Karpas-422 (cell line): ENCODE data around the gene IL10RB. TPM values are rescaled to one million over a fixed set of nuclear protein-coding genes. Genes with fewer than 3 reads are reported as not detected.

ENCODE experiments used
- DNase-seq: peaks from one replicate; pipeline ENCODE4 v3.0.0-alpha.2; 2015
- H2AFZ ChIP-seq: fragments of 200-600 bp; sonication (generic); 2 replicates; pipeline ENCODE4 v1.6.1; 2014; ENCODE audit warnings: antibody characterized with exemption, low read length, mixed read lengths
- H3K27ac ChIP-seq: fragments of 200-600 bp; sonication (generic); 2 replicates; pipeline ENCODE4 v1.5.1; 2014; ENCODE audit warnings: mild to moderate bottlenecking, low read length, moderate library complexity
- H3K27me3 ChIP-seq: fragments of 200-600 bp; sonication (generic); 2 replicates; pipeline ENCODE4 v1.6.1; 2014; ENCODE audit warnings: low read length, mixed read lengths
- H3K36me3 ChIP-seq: fragments of 200-600 bp; sonication (generic); 2 replicates; pipeline ENCODE4 v1.6.1; 2014; ENCODE audit warnings: low read length, mixed read lengths; ENCODE audit not compliant: insufficient read depth
- H3K4me1 ChIP-seq: fragments of 200-600 bp; sonication (generic); 2 replicates; pipeline ENCODE4 v1.6.1; 2014; ENCODE audit warnings: mild to moderate bottlenecking, low read length, mixed read lengths
- H3K4me2 ChIP-seq: fragments of 200-600 bp; sonication (generic); 2 replicates; pipeline ENCODE4 v1.6.1; 2014; ENCODE audit warnings: low read length, low read depth, mild to moderate bottlenecking; ENCODE audit not compliant: poor library complexity, severe bottlenecking
- H3K4me3 ChIP-seq: fragments of 200-600 bp; sonication (generic); 2 replicates; pipeline ENCODE4 v1.5.1; 2014; ENCODE audit warnings: mild to moderate bottlenecking, antibody characterized with exemption, low read length, mixed read lengths
- H3K79me2 ChIP-seq: fragments of 200-600 bp; sonication (generic); 2 replicates; pipeline ENCODE4 v1.6.1; 2014; ENCODE audit warnings: mild to moderate bottlenecking, low read length, mixed read lengths
- H3K9ac ChIP-seq: fragments of 200-600 bp; sonication (generic); 2 replicates; pipeline ENCODE4 v1.6.0; 2014; ENCODE audit warnings: low read length
- H3K9me2 ChIP-seq: fragments of 200-600 bp; sonication (generic), shearing (Covaris generic); replicated peaks from 2 replicates; pipeline ENCODE4 v1.6.0; 2014; ENCODE audit warnings: mild to moderate bottlenecking, low read length, moderate library complexity; ENCODE audit not compliant: insufficient read depth
- H3K9me3 ChIP-seq: fragments of 300-700, 200-600 bp; sonication (generic); 2 replicates; pipeline ENCODE4 v1.6.1; 2014; ENCODE audit warnings: low read length, mixed read lengths
- H4K20me1 ChIP-seq: fragments of 200-600 bp; sonication (generic); 2 replicates; pipeline ENCODE4 v1.6.1; 2014; ENCODE audit warnings: mild to moderate bottlenecking, antibody characterized with exemption, low read length, low read depth; ENCODE audit not compliant: insufficient read depth
- total RNA-seq: library from RNA; depleted of rRNA; stranded (reverse); fragments of >200 nt; shearing (Covaris generic); gene quantifications from 2 replicates; pipeline ENCODE4 v1.2.3, GENCODE V29; 2014; ENCODE audit warnings: low replicate concordance; rRNA removed

The IL10RB gene
- total RNA-seq, 1 experiment from 2014 or later = 67.0 TPM

GRCh38 chr21:33339918-33340317 is 73.8 kb downstream of the IL10RB start:
- peaks cover 26% of the 10 kb centered on the region for H3K79me2 ChIP-seq
- no peak overlapping the region for H3K9ac ChIP-seq
- no peak overlapping the region for H2AFZ ChIP-seq
- no peak overlapping the region for H3K4me3 ChIP-seq
- DNase-seq = no peak
- H3K9me2 ChIP-seq = no peaks in the 10 kb centered on the region
- peaks cover 17% of the 10 kb centered on the region for H3K36me3 ChIP-seq
- no peaks in the 10 kb centered on the region for H3K27me3 ChIP-seq
- H3K4me2 ChIP-seq = no peak overlapping the region
- no peaks in the 10 kb centered on the region for H3K9me3 ChIP-seq
- no peak overlapping the region for H3K27ac ChIP-seq
- no peaks in the 10 kb centered on the region for H4K20me1 ChIP-seq
- H3K4me1 ChIP-seq = peaks cover 10% of the 10 kb centered on the region

GRCh38 chr21:33345751-33346238 is 79.6 kb downstream of the IL10RB start:
- peaks cover 29% of the 10 kb centered on the region for H3K36me3 ChIP-seq
- peaks cover 10% of the 10 kb centered on the region; the same call in 1 of the 2 replicates for H3K79me2 ChIP-seq
- DNase-seq = no peak
- H3K9me3 ChIP-seq = no peaks in the 10 kb centered on the region
- H3K27ac ChIP-seq = no peak overlapping the region
- H3K4me3 ChIP-seq = no peak overlapping the region
- H3K4me1 ChIP-seq = no peaks in the 10 kb centered on the region
- H3K9ac ChIP-seq = no peak overlapping the region
- H2AFZ ChIP-seq = no peak overlapping the region
- no peaks in the 10 kb centered on the region for H3K9me2 ChIP-seq
- no peaks in the 10 kb centered on the region for H4K20me1 ChIP-seq
- no peak overlapping the region for H3K4me2 ChIP-seq
- H3K27me3 ChIP-seq = no peaks in the 10 kb centered on the region

Other genes starting within 250 kb of the IL10RB start
- gene OLIG2, start 240.4 kb upstream of the IL10RB start, total RNA-seq = not detected in 2 replicates
- gene OLIG1, start 196.2 kb upstream of the IL10RB start, total RNA-seq = not detected in 2 replicates
- gene IFNAR2, start 36.4 kb upstream of the IL10RB start, total RNA-seq = 10.2 and 25.3 TPM in 2 replicates
- gene IFNAR1, start 58.6 kb downstream of the IL10RB start, total RNA-seq = 6.8 and 10.5 TPM in 2 replicates
- gene IFNGR2, start 137.0 kb downstream of the IL10RB start, total RNA-seq = 30.4 and 52.1 TPM in 2 replicates
- 39.9 and 57.5 TPM in 2 replicates for gene TMEM50B, start 213.6 kb downstream of the IL10RB start, total RNA-seq
- 0.22 and 0.25 TPM in 2 replicates for gene DNAJC28, start 225.3 kb downstream of the IL10RB start, total RNA-seq